NCI-H1105 (cell line): Measurements from ENCODE around the gene COL15A1.

Experiments
- DNase-seq: peaks from one replicate; lab custom pipeline; 2025; lab: John Stamatoyannopoulos, UW

The COL15A1 gene

GRCh38 chr9:99056886-99057664 lies 113.4 kb downstream of the COL15A1 start:
- no peak for DNase-seq

- DNase-seq, result no peak
Observed at GRCh38 chr9:99057665-99058625, 114.2 kb downstream of the COL15A1 start.

GRCh38 chr9:99058964-99059921 lies 115.5 kb downstream of the COL15A1 start:
- DNase-seq, result no peak

- no peak for DNase-seq
Observed at GRCh38 chr9:99060621-99061020, 116.9 kb downstream of the COL15A1 start.

DNA sequence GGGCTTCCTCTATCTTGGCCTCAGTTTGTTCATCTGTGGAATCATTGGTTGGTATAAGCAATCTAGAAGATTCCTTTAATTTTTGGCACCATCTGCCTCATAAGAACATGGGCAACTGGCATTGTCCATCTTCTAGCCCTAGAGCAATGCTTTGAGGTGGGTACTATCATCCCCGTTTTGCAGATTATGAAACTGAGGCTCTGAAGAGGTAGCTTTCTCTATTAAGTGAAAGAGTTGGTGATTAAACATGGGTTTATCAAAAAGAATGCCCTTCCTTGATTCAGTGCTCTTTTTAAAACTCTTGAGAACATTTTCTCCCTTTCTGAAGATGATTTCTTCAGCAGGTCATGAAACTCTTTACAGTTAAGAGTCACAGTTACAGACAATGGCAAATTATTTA lies 118.8 kb downstream of the COL15A1 start:
- DNase-seq, result no peak

- no peak for DNase-seq
Observed at GRCh38 chr9:99063522-99063921, 119.8 kb downstream of the COL15A1 start.

DNA sequence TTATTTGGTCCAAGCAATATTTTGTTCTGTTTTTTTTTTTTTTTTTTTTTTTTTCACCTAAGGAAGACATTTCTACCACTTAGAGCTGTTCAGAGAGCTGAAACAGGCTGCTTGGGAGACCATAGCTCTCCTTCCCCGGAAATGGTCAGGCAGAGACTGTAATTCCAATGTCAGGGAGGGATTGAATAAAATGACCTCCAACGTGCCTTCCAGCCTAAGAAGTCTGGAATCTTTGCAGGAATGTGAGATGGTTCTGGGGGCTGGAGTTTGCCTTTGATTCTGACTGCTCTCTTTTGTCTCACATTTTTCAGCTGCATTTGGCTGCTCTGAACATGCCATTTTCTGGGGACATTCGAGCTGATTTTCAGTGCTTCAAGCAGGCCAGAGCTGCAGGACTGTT lies 122.9 kb downstream of the COL15A1 start:
- DNase-seq, result no peak

- DNase-seq, result no peak
Observed at GRCh38 chr9:99069075-99069474, 125.4 kb downstream of the COL15A1 start.

DNA sequence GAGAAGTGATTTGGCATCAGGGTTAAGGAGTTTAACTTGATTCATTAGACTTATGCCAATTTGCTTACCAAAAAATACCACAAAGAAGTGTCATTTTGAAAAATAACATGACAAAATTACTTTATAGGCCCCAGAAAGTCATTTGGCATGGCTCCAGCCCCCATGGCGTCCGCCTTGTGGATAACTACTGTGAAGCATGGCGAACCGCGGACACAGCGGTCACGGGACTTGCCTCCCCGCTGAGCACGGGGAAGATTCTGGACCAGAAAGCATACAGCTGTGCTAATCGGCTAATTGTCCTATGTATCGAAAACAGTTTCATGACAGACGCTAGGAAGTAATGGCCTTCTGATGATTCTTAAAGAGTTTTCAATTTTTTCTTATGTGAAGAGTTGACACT lies 125.8 kb downstream of the COL15A1 start:
- DNase-seq, result no peak

- DNase-seq, result no peak
Observed at GRCh38 chr9:99070681-99071080, 127.0 kb downstream of the COL15A1 start.

DNA sequence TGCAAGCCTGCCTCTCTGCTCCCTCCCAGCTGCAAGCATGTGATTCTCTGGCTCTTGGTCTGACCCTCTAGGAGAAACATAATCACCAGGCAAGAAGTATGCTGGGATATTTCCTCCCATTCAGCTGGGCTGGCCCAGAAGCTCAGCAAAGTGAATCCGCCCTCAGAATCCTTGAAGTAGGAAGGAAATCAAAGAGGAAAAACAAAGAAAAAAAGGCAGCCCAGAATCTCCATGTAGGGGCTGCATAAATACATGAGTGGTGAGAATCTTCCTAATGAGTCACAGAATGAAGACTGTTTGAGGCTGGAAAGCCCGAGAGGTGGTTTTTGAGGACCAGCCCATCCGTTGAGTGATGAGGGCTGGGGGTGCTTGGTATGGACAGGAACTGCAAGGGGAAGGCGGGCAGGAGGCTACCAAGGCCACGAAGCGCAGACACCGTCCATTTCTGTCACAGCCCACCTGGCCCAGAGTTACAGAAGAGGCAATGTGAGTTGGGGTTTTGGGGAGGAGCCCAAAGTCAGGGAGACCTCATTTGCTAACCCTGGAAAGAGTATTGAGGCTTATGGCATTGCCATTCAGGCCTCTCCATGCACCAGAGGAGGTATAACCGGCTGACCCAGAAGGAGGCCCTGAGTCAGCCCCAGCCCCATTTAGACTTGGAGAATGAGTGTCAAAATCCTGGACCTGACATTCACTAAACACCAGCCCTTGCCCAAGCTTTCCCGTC lies 127.8 kb downstream of the COL15A1 start:
- no peak for DNase-seq

- DNase-seq, result no peak
Observed at GRCh38 chr9:99072040-99072394, 128.3 kb downstream of the COL15A1 start.

DNA sequence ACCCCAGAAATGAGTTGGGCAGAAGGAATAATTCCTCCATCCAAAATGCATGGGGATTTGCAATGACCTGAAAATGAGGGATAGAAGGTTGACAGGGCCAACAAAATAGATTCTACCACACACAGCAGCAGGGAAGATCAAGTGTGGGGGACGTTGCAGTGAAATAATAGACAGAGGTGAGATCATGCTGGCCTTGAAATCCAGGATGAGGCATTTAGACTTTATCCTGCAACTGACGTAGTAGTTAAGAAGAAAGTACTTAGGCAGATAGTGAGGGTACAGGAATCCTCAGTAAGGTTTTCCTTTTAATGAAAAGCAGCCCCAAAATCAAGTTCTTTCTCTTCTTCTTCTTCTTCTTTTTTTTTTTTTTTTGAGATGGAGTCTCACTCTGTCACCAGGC lies 129.6 kb downstream of the COL15A1 start:
- DNase-seq, result no peak

GRCh38 chr9:99073985-99074901 lies 130.5 kb downstream of the COL15A1 start:
- no peak for DNase-seq

DNA sequence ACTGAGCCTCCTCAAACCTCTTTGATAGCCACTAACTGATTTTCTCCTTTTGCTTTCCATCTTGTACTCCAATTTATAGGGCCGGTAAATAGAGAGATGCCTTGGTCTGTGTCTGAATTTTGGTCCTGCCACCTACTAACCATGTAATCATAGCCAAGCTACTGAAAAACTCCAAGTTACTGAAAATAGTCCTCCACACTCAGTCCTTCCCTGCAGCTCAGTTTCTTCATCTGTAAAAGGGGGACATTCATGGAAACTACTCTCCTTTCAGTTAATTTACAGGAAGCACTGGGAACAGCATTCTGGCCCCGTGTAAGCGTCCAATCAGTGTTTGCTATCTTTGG lies 131.2 kb downstream of the COL15A1 start:
- no peak for DNase-seq

DNA sequence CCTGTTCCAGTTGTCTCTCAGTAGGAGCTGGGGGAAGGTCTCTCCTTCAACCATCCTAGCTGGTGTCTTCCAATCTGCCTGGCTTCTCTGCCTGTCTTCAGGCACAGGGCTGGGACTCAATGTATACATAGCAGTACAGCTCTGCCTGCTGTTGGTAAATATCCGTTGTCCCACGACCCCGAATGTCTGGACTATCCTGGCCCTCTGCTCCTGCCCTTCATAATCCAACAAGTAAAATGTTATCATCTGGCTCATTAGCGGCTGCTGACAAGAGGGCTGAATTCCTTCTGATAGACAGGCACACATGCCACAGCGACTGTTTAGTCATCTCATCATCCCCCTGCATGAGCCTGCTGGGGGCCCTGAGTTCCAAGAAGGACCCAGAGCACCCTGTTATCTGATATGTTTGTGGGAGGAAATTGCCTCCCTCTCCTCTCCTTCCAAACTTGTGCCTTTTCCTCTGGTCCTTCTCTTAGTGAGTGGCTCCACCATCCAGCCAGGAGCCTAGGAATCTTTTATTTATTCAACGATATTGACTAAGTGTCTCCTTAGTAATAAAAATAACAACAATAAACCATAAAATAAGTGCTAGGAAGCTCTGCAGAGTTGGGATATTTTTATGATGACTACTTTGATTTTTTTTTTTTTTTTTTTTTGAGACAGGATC lies 131.7 kb downstream of the COL15A1 start:
- no peak for DNase-seq

DNA sequence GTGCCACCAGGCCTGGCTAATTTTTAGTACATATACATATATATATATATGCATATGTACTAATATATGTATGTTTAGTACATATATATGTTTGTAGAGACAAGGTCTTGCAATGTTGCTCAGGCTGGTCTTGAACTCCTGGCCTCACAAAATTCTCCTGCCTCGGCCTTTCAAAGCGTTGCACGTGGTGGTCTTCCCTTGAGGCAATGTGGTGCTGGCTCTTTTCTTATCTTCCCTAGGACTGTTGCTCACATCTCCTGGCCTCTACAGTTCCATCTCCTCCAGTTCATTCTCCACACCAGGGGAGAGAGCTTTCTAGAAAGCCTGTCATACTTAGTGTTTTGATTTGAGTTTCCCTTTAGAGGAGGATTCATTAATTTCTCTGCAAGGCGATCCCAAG lies 132.3 kb downstream of the COL15A1 start:
- DNase-seq, result no peak

- DNase-seq, result no peak
Observed at GRCh38 chr9:99076483-99077171, 132.9 kb downstream of the COL15A1 start.

DNA sequence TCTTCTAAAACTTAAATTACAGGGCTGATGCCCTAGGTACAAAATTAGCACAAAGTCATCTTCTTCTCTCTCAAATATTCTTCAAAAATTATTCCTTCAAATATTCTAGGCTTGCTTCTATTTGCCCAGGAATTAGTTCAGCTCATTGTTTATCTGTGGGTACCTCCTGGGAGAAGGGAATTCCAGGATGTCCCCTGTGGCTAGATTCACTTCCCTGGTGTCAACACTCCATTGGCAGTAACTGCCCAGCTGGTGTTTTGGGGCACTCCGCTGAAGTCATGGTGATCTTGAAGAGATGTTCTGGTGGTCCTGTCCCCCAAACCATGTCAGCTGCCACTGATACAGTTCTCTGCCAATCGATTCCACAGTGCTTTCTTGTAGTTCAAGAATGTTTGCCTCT lies 135.0 kb downstream of the COL15A1 start:
- no peak for DNase-seq
